Smooth muscle cell (in vitro differentiated cells): ENCODE measurements around the gene ECD. TPM values are rescaled to one million over a fixed set of nuclear protein-coding genes. Genes with fewer than 3 reads are reported as not detected.
A peak's percentile ranks its signal among the peaks of the same experiment; 100 is the strongest.
"Not testable (repeated sequence)": the region's sequence is repeated elsewhere in the genome, so short reads cannot be mapped to it uniquely, and the experiment has no call there.

Experiments
- DNase-seq: peaks from one replicate; lab custom pipeline; 2025; ENCODE audit not compliant: unreplicated experiment; lab: John Stamatoyannopoulos, UW
- H2AFZ ChIP-seq: fragments of 200-600 bp; sonication (generic); 2 replicates; pipeline ENCODE4 v1.6.0; 2016; ENCODE audit warnings: antibody characterized with exemption, low read depth, mild to moderate bottlenecking
- H3F3A ChIP-seq: fragments of 200-600 bp; sonication (generic); 2 replicates; pipeline ENCODE4 v1.6.0; 2017; ENCODE audit warnings: antibody characterized with exemption, low read depth
- H3K27ac ChIP-seq: fragments of 200-600 bp; sonication (generic); 2 replicates; pipeline ENCODE4 v1.5.1; 2016; ENCODE audit warnings: low read depth, mild to moderate bottlenecking
- H3K27me3 ChIP-seq: fragments of 200-600 bp; sonication (generic); 2 replicates; pipeline ENCODE4 v1.6.1; 2016; ENCODE audit warnings: low read depth, mild to moderate bottlenecking
- H3K36me3 ChIP-seq: fragments of 200-600 bp; sonication (generic); 2 replicates; pipeline ENCODE4 v1.5.1; 2016; ENCODE audit warnings: low read depth
- H3K4me1 ChIP-seq: fragments of 200-600 bp; sonication (generic); 2 replicates; pipeline ENCODE4 v1.5.1; 2016; ENCODE audit warnings: low read depth
- H3K4me2 ChIP-seq: fragments of 200-600 bp; sonication (generic); 2 replicates; pipeline ENCODE4 v1.6.0; 2016; ENCODE audit warnings: mild to moderate bottlenecking
- H3K4me3 ChIP-seq: fragments of 200-600 bp; sonication (generic); 2 replicates; pipeline ENCODE4 v1.5.1; 2016; ENCODE audit warnings: mild to moderate bottlenecking
- H3K79me2 ChIP-seq: fragments of 200-600 bp; sonication (generic); 2 replicates; pipeline ENCODE4 v1.6.0; 2016; ENCODE audit warnings: low read depth, mild to moderate bottlenecking
- H3K9ac ChIP-seq: fragments of 200-600 bp; sonication (generic); 2 replicates; pipeline ENCODE4 v1.6.0; 2016; ENCODE audit warnings: low read depth
- H3K9me3 ChIP-seq: fragments of 200-600 bp; sonication (generic); replicated peaks from 2 replicates; pipeline ENCODE4 v1.5.1; 2016; ENCODE audit warnings: low read depth
- H4K20me1 ChIP-seq: fragments of 200-600 bp; sonication (generic); 2 replicates; pipeline ENCODE4 v1.6.0; 2016; ENCODE audit warnings: low read depth
- WGBS: methylation state at CpG from one replicate; pipeline ENCODE4 v1.1.7; 2016; ENCODE audit warnings: low lambda C conversion rate; 5-methylcytosine and 5-hydroxymethylcytosine counted together
- polyA plus RNA-seq: library from polyadenylated mRNA; unstranded; fragments of >200 nt; fragmentation: Nextera tagmentation; extraction: Ambion mirVana; gene quantifications from 2 replicates; pipeline ENCODE4 v1.2.1, GENCODE V29; 2016
- total RNA-seq: library from RNA; depleted of rRNA; stranded (reverse); fragments of >200 nt; gene quantifications from 2 replicates; pipeline ENCODE4 v1.2.3, GENCODE V29; 2014
- TF ChIP-seq, protein P1 (sequence below): fragments of 200-600 bp; sonication (generic); IDR thresholded peaks from 2 replicates; pipeline ENCODE4 v1.5.1; 2017; ENCODE audit warnings: borderline replicate concordance, mild to moderate bottlenecking, antibody characterized with exemption; ENCODE audit not compliant: insufficient read depth, poor library complexity, severe bottlenecking

ECD gene
- total and polyA plus RNA-seq, 2 experiments from 2014 or later: 28.1 to 34.0 TPM

- TF ChIP-seq, protein P1, sequence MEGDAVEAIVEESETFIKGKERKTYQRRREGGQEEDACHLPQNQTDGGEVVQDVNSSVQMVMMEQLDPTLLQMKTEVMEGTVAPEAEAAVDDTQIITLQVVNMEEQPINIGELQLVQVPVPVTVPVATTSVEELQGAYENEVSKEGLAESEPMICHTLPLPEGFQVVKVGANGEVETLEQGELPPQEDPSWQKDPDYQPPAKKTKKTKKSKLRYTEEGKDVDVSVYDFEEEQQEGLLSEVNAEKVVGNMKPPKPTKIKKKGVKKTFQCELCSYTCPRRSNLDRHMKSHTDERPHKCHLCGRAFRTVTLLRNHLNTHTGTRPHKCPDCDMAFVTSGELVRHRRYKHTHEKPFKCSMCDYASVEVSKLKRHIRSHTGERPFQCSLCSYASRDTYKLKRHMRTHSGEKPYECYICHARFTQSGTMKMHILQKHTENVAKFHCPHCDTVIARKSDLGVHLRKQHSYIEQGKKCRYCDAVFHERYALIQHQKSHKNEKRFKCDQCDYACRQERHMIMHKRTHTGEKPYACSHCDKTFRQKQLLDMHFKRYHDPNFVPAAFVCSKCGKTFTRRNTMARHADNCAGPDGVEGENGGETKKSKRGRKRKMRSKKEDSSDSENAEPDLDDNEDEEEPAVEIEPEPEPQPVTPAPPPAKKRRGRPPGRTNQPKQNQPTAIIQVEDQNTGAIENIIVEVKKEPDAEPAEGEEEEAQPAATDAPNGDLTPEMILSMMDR: peak; percentile 87
- no peak overlapping the region for H2AFZ ChIP-seq
- H3K4me2 ChIP-seq: no peak overlapping the region
- peaks cover 64% of the 10 kb centered on the region for H3K79me2 ChIP-seq
- no peak overlapping the region for H3K27ac ChIP-seq
- 12% methylated on average over 5 of the region's 5 CpGs for WGBS
- no peak overlapping the region for H3K9ac ChIP-seq
- H3F3A ChIP-seq: no peaks in the 10 kb centered on the region
- no peak overlapping the region for H3K4me3 ChIP-seq
- peaks cover 40% of the 10 kb centered on the region for H4K20me1 ChIP-seq
- H3K27me3 ChIP-seq: no peaks in the 10 kb centered on the region
- H3K36me3 ChIP-seq: peaks cover 20% of the 10 kb centered on the region
- H3K9me3 ChIP-seq: no peaks in the 10 kb centered on the region
- H3K4me1 ChIP-seq: no peaks in the 10 kb centered on the region
- DNase-seq: no peak
These were observed 8.7 kb downstream of the ECD start for GRCh38 chr10:73159038-73159648.

DNA sequence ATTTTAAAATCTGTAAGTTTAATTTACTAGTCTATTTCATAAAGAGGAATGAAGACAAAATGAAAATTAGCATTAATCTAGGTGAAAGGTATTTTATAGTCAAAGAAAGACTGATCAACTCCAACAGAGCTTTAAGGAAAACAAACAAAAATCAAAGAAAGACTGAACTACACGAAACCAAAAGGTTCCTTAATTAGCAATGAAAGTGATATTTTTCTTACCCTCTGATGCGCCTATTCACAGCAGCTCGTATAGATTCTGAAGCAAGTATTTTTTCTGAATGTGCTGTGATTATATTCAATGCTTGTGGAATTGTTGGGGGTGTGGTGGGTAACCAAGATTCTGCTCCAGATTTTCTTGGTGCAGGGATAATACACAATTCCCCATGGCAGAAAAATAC, 11.8 kb downstream of the ECD start:
- no peak for DNase-seq
- peaks cover 41% of the 10 kb centered on the region for H3K79me2 ChIP-seq
- no peak overlapping the region for H3K4me3 ChIP-seq
- 97% methylated on average over 3 of the region's 3 CpGs for WGBS
- H3F3A ChIP-seq: no peaks in the 10 kb centered on the region
- TF ChIP-seq, protein P1: no peak
- no peak overlapping the region for H3K27ac ChIP-seq
- no peak overlapping the region for H3K9ac ChIP-seq
- H4K20me1 ChIP-seq: peaks cover 13% of the 10 kb centered on the region
- no peak overlapping the region for H3K4me2 ChIP-seq
- no peaks in the 10 kb centered on the region for H3K4me1 ChIP-seq
- H3K36me3 ChIP-seq: peaks cover 35% of the 10 kb centered on the region
- H3K9me3 ChIP-seq: no peaks in the 10 kb centered on the region
- no peaks in the 10 kb centered on the region for H3K27me3 ChIP-seq
- no peak overlapping the region for H2AFZ ChIP-seq

- Histone ChIP-seq H3F3A (no peaks in the 10 kb centered on the region), H3K27me3 (no peaks in the 10 kb centered on the region), H3K27ac (no peak overlapping the region), H3K9me3 (no peaks in the 10 kb centered on the region), H3K4me3 (no peak overlapping the region), H2AFZ (no peak overlapping the region), H4K20me1 (peaks cover 15% of the 10 kb centered on the region), H3K36me3 (peaks cover 39% of the 10 kb centered on the region), H3K4me2 (no peak overlapping the region), H3K4me1 (no peaks in the 10 kb centered on the region), H3K9ac (no peak overlapping the region), H3K79me2 (peaks cover 23% of the 10 kb centered on the region)
- TF ChIP-seq, protein P1: no peak
- WGBS: 99% methylated on average over 3 of the region's 3 CpGs
- DNase-seq: no peak
These were observed 15.8 kb downstream of the ECD start for GRCh38 chr10:73152009-73152408.

DNA sequence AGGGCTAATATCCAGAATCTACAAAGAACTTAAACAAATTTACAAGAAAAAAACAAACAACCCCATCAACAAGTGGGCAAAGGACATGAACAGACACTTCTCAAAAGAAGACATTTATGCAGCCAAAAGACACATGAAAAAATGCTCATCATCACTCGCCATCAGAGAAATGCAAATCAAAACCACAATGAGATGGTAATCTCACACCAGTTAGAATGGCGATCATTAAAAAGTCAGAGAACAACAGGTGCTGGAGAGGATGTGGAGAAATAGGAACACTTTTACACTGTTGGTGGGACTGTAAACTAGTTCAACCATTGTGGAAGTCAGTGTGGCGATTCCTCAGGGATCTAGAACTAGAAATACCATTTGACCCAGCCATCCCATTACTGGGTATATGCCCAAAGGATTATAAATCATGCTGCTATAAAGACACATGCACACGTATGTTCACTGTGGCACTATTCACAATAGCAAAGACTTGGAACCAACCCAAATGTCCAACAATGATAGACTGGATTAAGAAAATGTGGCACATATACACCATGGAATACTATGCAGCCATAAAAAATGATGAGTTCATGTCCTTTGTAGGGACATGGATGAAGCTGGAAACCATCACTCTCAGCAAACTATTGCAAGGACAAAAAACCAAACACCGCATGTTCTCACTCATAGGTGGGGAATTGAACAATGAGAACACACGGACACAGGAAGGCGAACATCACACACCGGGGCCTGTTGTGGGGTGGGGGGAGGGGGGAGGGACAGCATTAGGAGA, 17.0 kb downstream of the ECD start:
- not testable (repeated sequence) for DNase-seq, H3K9me3 ChIP-seq, H3K9ac ChIP-seq, H3K27me3 ChIP-seq, H3K27ac ChIP-seq, H3F3A ChIP-seq, H3K4me2 ChIP-seq, H2AFZ ChIP-seq, H3K4me1 ChIP-seq, H3K4me3 ChIP-seq
- H3K36me3 ChIP-seq: peaks cover 44% of the 10 kb centered on the region
- peaks cover 23% of the 10 kb centered on the region for H3K79me2 ChIP-seq
- peaks cover 15% of the 10 kb centered on the region for H4K20me1 ChIP-seq
- over 99% methylated on average over 8 of the region's 8 CpGs for WGBS
